GM21381 (cell line): Measurements from ENCODE around the gene UQCC2.

Source experiments
- ATAC-seq: cut with Tn5 transposase; IDR thresholded peaks from one replicate; pipeline ENCODE4 v1.9.1; 2021; ENCODE audit warnings: mild to moderate bottlenecking, moderate library complexity; ENCODE audit not compliant: unreplicated experiment

UQCC2 gene

GRCh38 chr6:33659986-33660385 lies 51.5 kb downstream of the UQCC2 start:
- ATAC-seq = no peak

GRCh38 chr6:33658982-33659689 lies 52.4 kb downstream of the UQCC2 start:
- no peak for ATAC-seq

- no peak for ATAC-seq
Observed at GRCh38 chr6:33656844-33657243, 54.7 kb downstream of the UQCC2 start.

GRCh38 chr6:33654831-33655554 lies 56.5 kb downstream of the UQCC2 start:
- no peak for ATAC-seq

- no peak for ATAC-seq
Observed at GRCh38 chr6:33652002-33652401, 59.5 kb downstream of the UQCC2 start.

- ATAC-seq = no peak
Observed at GRCh38 chr6:33651403-33651802, 60.1 kb downstream of the UQCC2 start.
